DOHH2 (cell line): Measurements from ENCODE around the gene HSPB8.

Source experiments
- H3F3A ChIP-seq: fragments of 200-600 bp; sonication (generic), shearing (Covaris generic); 2 replicates; pipeline ENCODE4 v1.6.0; 2016; ENCODE audit warnings: antibody characterized with exemption, mild to moderate bottlenecking; ENCODE audit not compliant: control insufficient read depth, insufficient read depth
- H3K27ac ChIP-seq: fragments of 200-600 bp; sonication (generic); 2 replicates; pipeline ENCODE4 v1.5.1; 2014; ENCODE audit warnings: low read depth, mild to moderate bottlenecking, low read length, moderate library complexity
- H3K27me3 ChIP-seq: fragments of 200-600 bp; sonication (generic); 2 replicates; pipeline ENCODE4 v1.6.1; 2014; ENCODE audit warnings: mild to moderate bottlenecking, low read length, mixed read lengths; ENCODE audit not compliant: control insufficient read depth
- H3K36me3 ChIP-seq: fragments of 200-600 bp; sonication (generic); 2 replicates; pipeline ENCODE4 v1.6.1; 2014; ENCODE audit warnings: mild to moderate bottlenecking, low read length, moderate library complexity, mixed read lengths; ENCODE audit not compliant: control insufficient read depth
- H3K4me1 ChIP-seq: fragments of 200-600 bp; sonication (generic); 2 replicates; pipeline ENCODE4 v1.6.1; 2014; ENCODE audit warnings: mild to moderate bottlenecking, low read length, mixed read lengths; ENCODE audit not compliant: control insufficient read depth
- H3K4me2 ChIP-seq: fragments of 200-600 bp; sonication (generic); 2 replicates; pipeline ENCODE4 v1.6.0; 2014; ENCODE audit warnings: mild to moderate bottlenecking, low read length, moderate library complexity
- H3K4me3 ChIP-seq: fragments of 200-600 bp; sonication (generic); 2 replicates; pipeline ENCODE4 v1.5.1; 2014; ENCODE audit warnings: mild to moderate bottlenecking, low read length, mixed read lengths
- H3K79me2 ChIP-seq: fragments of 200-600 bp; sonication (generic); 2 replicates; pipeline ENCODE4 v1.6.1; 2014; ENCODE audit warnings: mild to moderate bottlenecking, low read length, mixed read lengths; ENCODE audit not compliant: control insufficient read depth
- H3K9me2 ChIP-seq: fragments of 200-600 bp; sonication (generic); replicated peaks from 2 replicates; pipeline ENCODE4 v1.6.1; 2014; ENCODE audit warnings: mild to moderate bottlenecking, low read length, mixed read lengths; ENCODE audit not compliant: control insufficient read depth
- H3K9me3 ChIP-seq: fragments of 200-600 bp; sonication (generic); 2 replicates; pipeline ENCODE4 v1.6.1; 2014; ENCODE audit warnings: antibody characterized with exemption, low read length, mixed read lengths; ENCODE audit not compliant: control insufficient read depth, insufficient read depth
- H4K20me1 ChIP-seq: fragments of 200-600 bp; sonication (generic); 2 replicates; pipeline ENCODE4 v1.6.0; 2014; ENCODE audit warnings: low read depth, mild to moderate bottlenecking, antibody characterized with exemption, low read length, moderate library complexity; ENCODE audit not compliant: control insufficient read depth, insufficient read depth
- CTCF ChIP-seq: fragments of 200-600 bp; sonication (generic); IDR thresholded peaks from one replicate; pipeline ENCODE4 v1.5.1; 2014; ENCODE audit warnings: antibody characterized with exemption, mild to moderate bottlenecking, low read depth, low read length; ENCODE audit not compliant: poor library complexity, severe bottlenecking
- EZH2phosphoT487 ChIP-seq: fragments of 200-600 bp; sonication (generic); IDR thresholded peaks from 2 replicates; pipeline ENCODE4 v1.6.1; 2017; ENCODE audit warnings: borderline replicate concordance, mild to moderate bottlenecking, antibody characterized with exemption, low read length, moderate library complexity, mixed read lengths

The HSPB8 gene

DNA sequence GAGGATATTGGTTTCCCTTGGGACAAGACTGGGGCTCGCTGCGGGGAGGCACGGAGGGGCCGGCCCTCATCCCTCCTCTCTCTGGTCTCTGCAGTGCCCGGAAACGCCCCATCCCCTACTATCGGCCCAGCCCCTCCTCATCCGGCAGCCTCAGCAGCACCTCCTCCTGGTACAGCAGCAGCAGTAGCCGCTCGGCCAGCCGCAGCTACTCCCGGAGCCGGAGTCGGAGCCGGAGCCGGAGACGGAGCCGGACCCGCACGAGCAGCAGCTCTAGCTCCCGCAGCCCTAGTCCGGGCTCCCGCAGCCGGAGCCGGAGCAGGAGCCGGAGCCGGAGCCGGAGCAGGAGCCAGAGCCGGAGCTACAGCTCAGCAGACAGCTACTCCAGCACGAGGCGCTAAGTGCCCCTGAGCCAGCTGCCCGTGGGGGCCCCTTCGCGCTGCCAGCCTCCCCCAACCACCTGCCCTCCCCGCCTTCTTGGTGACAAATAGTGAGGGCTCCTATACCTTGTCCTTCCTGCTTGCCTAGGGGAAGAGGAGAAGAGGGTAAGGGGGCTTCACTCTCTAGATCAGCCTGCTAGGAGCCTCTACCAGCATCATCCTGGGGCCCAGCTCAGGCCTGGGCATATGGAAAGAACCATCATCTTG lies 22.2 kb upstream of the HSPB8 start:
- Histone ChIP-seq H3K27me3 (no peaks in the 10 kb centered on the region), H4K20me1 (no peaks in the 10 kb centered on the region), H3K79me2 (no peaks in the 10 kb centered on the region), H3K27ac (no peak overlapping the region), H3K9me2 (no peaks in the 10 kb centered on the region), H3K4me1 (no peaks in the 10 kb centered on the region), H3K36me3 (no peaks in the 10 kb centered on the region), H3K4me2 (no peak overlapping the region), H3K9me3 (no peaks in the 10 kb centered on the region), H3F3A (no peaks in the 10 kb centered on the region), H3K4me3 (no peak overlapping the region)
- no peak for TF ChIP-seq EZH2phosphoT487
- no peak for TF ChIP-seq CTCF

DNA sequence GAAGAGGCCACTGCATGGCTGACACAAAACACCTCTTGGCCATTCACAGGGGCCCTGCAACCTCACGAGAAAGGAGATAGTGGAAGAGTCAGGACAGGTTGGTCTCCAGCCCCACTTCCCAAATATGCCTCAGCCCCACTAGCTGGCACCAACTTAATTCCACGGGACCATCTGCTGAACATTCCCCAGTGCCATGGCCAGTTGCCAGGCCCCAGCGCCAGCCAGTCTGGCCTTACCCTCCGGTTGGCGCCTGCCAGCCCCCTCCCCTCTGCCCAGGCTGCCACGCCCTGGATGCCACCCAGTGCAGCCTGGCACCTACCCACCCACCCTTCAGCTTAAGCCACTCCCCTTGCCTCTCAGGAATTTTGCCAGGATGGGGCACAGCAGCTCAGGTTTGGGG lies 21.2 kb upstream of the HSPB8 start:
- H3K27me3 ChIP-seq, result no peaks in the 10 kb centered on the region
- no peak overlapping the region for H3K4me2 ChIP-seq
- no peak overlapping the region for H3K4me3 ChIP-seq

GRCh38 chr12:119157978-119158377 lies 20.8 kb upstream of the HSPB8 start:
- Histone ChIP-seq H3K4me2 (no peak overlapping the region), H4K20me1 (no peaks in the 10 kb centered on the region), H3K9me3 (no peaks in the 10 kb centered on the region), H3K4me3 (no peak overlapping the region), H3K27me3 (no peaks in the 10 kb centered on the region), H3K4me1 (no peaks in the 10 kb centered on the region), H3K79me2 (no peaks in the 10 kb centered on the region), H3K36me3 (no peaks in the 10 kb centered on the region), H3K9me2 (no peaks in the 10 kb centered on the region), H3K27ac (no peak overlapping the region), H3F3A (no peaks in the 10 kb centered on the region)
- TF ChIP-seq EZH2phosphoT487, result no peak
- TF ChIP-seq CTCF, result no peak

More for the DNA sequence above, 21.2 kb upstream of the HSPB8 start:
- no peaks in the 10 kb centered on the region for H3F3A ChIP-seq
- no peaks in the 10 kb centered on the region for H3K79me2 ChIP-seq
- no peaks in the 10 kb centered on the region for H3K9me3 ChIP-seq
- TF ChIP-seq EZH2phosphoT487 (no peak), CTCF (no peak)
- no peaks in the 10 kb centered on the region for H3K36me3 ChIP-seq
- H4K20me1 ChIP-seq, result no peaks in the 10 kb centered on the region
- H3K27ac ChIP-seq, result no peak overlapping the region
- H3K9me2 ChIP-seq, result no peaks in the 10 kb centered on the region
- H3K4me1 ChIP-seq, result no peaks in the 10 kb centered on the region
